MCF 10A (cell line): ENCODE measurements around the gene STK35. TPM values are rescaled to one million over a fixed set of nuclear protein-coding genes. Genes with fewer than 3 reads are reported as not detected.

ENCODE experiments used
- BruUV-seq: library from RNA; stranded (reverse); fragments of 400-500 nt; replicated peaks from 2 replicates; lab custom pipeline; 2021; lab: Mats Ljungman, UMichigan
- CTCF ChIA-PET: fragments of 300-600 bp; sonication (Branson Sonifier 250); formaldehyde crosslinking; extraction: SDS; loops from one replicate; lab custom pipeline; 2021; ENCODE audit warnings: antibody characterized with exemption, inconsistent platforms; lab: Yijun Ruan, JAX
- POLR2A ChIA-PET: fragments of 300-600, 350-650 bp; sonication (Branson Sonifier 250); formaldehyde crosslinking; extraction: SDS; loops from one replicate; lab custom pipeline; 2020; ENCODE audit warnings: antibody characterized with exemption, inconsistent platforms; lab: Yijun Ruan, JAX
- DNase-seq: peaks from one replicate; pipeline ENCODE4 v3.0.0-alpha.2; 2018; ENCODE audit not compliant: unreplicated experiment
- H3K27ac Mint-ChIP-seq: one replicate; pipeline ENCODE4 v1.8.0; 2022; ENCODE audit warnings: mild to moderate bottlenecking, low read depth, mixed read lengths; ENCODE audit not compliant: unreplicated experiment
- H3K27me3 Mint-ChIP-seq: one replicate; pipeline ENCODE4 v1.8.0; 2022; ENCODE audit warnings: mixed read lengths; ENCODE audit not compliant: insufficient read depth, unreplicated experiment
- H3K36me3 Mint-ChIP-seq: one replicate; pipeline ENCODE4 v1.8.0; 2022; ENCODE audit warnings: mild to moderate bottlenecking, moderate library complexity, mixed read lengths; ENCODE audit not compliant: insufficient read depth, unreplicated experiment
- H3K4me1 Mint-ChIP-seq: one replicate; pipeline ENCODE4 v1.8.0; 2022; ENCODE audit warnings: mixed read lengths; ENCODE audit not compliant: insufficient read depth, unreplicated experiment
- H3K4me3 Mint-ChIP-seq: one replicate; pipeline ENCODE4 v1.8.0; 2022; ENCODE audit warnings: mild to moderate bottlenecking, moderate library complexity, mixed read lengths; ENCODE audit not compliant: unreplicated experiment
- H3K9me3 Mint-ChIP-seq: one replicate; pipeline ENCODE4 v1.8.0; 2022; ENCODE audit warnings: mixed read lengths; ENCODE audit not compliant: unreplicated experiment
- intact Hi-C: fragments of 100-400 bp; cut with micrococcal nuclease; formaldehyde crosslinking; loops from 2 replicates; pipeline ENCODE4 v1.14.1; 2022
- total RNA-seq: library from RNA; stranded (reverse); gene quantifications from 2 replicates; pipeline ENCODE4 v1.2.3, GENCODE V29; 2022
- TF ChIP-seq, protein P1 (sequence below): fragments of 200-600 bp; IDR thresholded peaks from one replicate; pipeline ENCODE4 v1.8.0; 2022; ENCODE audit warnings: antibody characterized with exemption, mild to moderate bottlenecking; ENCODE audit not compliant: unreplicated experiment

The STK35 gene
- total RNA-seq, 1 experiment from 2014 or later, result 18.2 TPM

DNA sequence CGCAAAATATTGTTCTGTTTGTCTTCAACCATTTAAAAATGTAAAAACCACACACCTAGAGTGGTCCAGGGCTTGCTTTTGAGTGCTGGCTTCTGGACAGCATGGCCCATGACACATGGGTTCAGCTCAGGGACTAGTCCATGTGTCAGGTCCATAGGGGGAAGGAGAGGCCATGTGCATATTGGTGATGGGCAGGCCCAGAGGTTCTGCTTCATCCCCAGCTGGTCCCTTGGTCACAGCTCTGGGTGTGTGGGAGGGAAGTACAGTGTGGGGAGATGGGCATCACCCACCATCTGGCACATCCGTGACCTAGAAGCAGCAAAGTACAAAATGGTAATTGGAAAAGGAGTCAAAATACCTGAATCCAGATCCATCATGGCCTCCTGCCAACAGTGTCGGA lies 50.7 kb downstream of the STK35 start:
- POLR2A ChIA-PET, result interaction anchor here (0.6 to 7.5 kb wide), 11 partner anchors 9 to 515 kb away, joined by 3 to 51 read pairs (median 4); no protein-coding TSS in a partner anchor
- TF ChIP-seq, protein P1, sequence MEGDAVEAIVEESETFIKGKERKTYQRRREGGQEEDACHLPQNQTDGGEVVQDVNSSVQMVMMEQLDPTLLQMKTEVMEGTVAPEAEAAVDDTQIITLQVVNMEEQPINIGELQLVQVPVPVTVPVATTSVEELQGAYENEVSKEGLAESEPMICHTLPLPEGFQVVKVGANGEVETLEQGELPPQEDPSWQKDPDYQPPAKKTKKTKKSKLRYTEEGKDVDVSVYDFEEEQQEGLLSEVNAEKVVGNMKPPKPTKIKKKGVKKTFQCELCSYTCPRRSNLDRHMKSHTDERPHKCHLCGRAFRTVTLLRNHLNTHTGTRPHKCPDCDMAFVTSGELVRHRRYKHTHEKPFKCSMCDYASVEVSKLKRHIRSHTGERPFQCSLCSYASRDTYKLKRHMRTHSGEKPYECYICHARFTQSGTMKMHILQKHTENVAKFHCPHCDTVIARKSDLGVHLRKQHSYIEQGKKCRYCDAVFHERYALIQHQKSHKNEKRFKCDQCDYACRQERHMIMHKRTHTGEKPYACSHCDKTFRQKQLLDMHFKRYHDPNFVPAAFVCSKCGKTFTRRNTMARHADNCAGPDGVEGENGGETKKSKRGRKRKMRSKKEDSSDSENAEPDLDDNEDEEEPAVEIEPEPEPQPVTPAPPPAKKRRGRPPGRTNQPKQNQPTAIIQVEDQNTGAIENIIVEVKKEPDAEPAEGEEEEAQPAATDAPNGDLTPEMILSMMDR, result no peak
- H3K9me3 Mint-ChIP-seq, result no peaks in the 10 kb centered on the region
- intact Hi-C loops, result loop anchor here (10.0 kb wide), 1 partner anchor 48 kb away; the partner anchor contains the start of gene STK35
- CTCF ChIA-PET, result interaction anchor here (0.6 to 2.9 kb wide), 9 partner anchors 9 to 819 kb away, joined by 3 to 19 read pairs (median 3); no protein-coding TSS in a partner anchor
- no TSS peak for BruUV-seq
- H3K4me3 Mint-ChIP-seq, result no peak overlapping the region
- no peak for DNase-seq
- no peaks in the 10 kb centered on the region for H3K27me3 Mint-ChIP-seq
- H3K36me3 Mint-ChIP-seq, result peaks cover 11% of the 10 kb centered on the region
- peaks cover 34% of the 10 kb centered on the region for H3K4me1 Mint-ChIP-seq
- H3K27ac Mint-ChIP-seq, result peak overlapping the region; percentile 92

DNA sequence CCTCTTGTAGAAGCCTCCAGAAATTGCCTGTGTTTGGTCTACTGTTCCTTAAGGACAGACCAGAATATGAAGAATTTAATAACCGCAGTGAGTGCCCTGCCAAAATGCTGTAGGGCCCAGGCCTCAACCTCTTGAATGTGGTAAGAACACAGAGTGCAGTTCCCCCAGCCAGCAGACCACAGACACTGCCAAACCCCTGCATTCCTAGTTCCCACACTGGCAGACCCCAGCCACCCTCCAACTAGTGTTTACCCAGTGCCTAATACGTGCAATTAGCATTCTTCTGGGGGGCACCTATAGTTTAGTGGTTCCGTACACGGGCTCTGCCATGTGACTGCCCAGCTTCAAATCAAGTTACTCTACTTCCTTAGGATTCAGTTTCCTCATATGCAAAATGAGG lies 51.7 kb downstream of the STK35 start:
- H3K27me3 Mint-ChIP-seq, result no peaks in the 10 kb centered on the region
- H3K27ac Mint-ChIP-seq, result no peak overlapping the region
- no peaks in the 10 kb centered on the region for H3K9me3 Mint-ChIP-seq
- peaks cover 10% of the 10 kb centered on the region for H3K36me3 Mint-ChIP-seq
- peaks cover 34% of the 10 kb centered on the region for H3K4me1 Mint-ChIP-seq
- intact Hi-C loops, result loop anchor here (10.0 kb wide), 1 partner anchor 49 kb away; the partner anchor contains the start of gene STK35
- DNase-seq, result no peak
- TF ChIP-seq, protein P1, result no peak
- no peak overlapping the region for H3K4me3 Mint-ChIP-seq
- ChIA-PET POLR2A (interaction anchor here (1.1 to 7.5 kb wide), 3 partner anchors 10 to 317 kb away, joined by 3 to 51 read pairs (median 3); partner anchors contain the start of gene SNRPB), CTCF (interaction anchor here (0.6 to 2.9 kb wide), 5 partner anchors 10 to 376 kb away, joined by 3 to 19 read pairs (median 3); no protein-coding TSS in a partner anchor)
- BruUV-seq, result no TSS peak

GRCh38 chr20:2156224-2156623 lies 54.6 kb downstream of the STK35 start:
- BruUV-seq, result no TSS peak
- Mint-ChIP-seq H3K4me3 (no peak overlapping the region), H3K27ac (no peak overlapping the region), H3K9me3 (no peaks in the 10 kb centered on the region), H3K27me3 (no peaks in the 10 kb centered on the region), H3K36me3 (peaks cover 6% of the 10 kb centered on the region), H3K4me1 (peaks cover 27% of the 10 kb centered on the region)
- TF ChIP-seq, protein P1, result no peak
- ChIA-PET CTCF (interaction anchor here (0.9 to 2.0 kb wide), 7 partner anchors 9 to 63 kb away, joined by 3 to 11 read pairs (median 4); no protein-coding TSS in a partner anchor), POLR2A (interaction anchor here (1.0 to 3.3 kb wide), 4 partner anchors 16 to 260 kb away, joined by 3 to 23 read pairs (median 4); no protein-coding TSS in a partner anchor)
- intact Hi-C loops, result loop anchor here (10.0 kb wide), 1 partner anchor 51 kb away; the partner anchor contains the start of gene STK35
- DNase-seq, result no peak
